ENCODE data around the gene RP2. TPM values are rescaled to one million over a fixed set of nuclear protein-coding genes. Genes with fewer than 3 reads are reported as not detected.

Gene RP2
- total RNA-seq, 1 donor from 2014 or later = 10.7 TPM

DNA sequence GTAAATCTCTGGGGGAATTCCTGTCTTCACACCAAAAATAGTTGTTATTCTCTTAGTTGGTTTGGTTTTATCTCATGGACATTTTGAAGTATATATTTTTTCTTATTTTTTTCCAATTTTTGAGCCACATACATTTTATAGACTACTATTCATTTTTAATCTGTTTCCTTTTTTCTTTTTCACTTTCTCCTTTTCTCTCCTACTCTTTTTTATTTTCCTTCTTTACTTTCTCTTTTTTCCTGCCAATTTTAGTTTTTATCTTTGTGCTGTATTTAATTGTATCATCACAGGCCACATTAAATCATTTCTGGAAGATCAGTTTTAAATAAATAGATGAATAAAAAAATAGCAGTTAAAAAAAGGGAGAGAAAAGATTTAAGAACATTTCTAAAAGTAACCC lies 61.4 kb downstream of the RP2 start:
- TF ChIP-seq CTCF (IDR thresholded peaks at IDR 0.05; ENCODE audit: partially characterized antibody, unreplicated experiment) = no peak
- no peaks in the 10 kb centered on the region for H3K9me3 Mint-ChIP-seq (ENCODE audit: unreplicated experiment)

DNA sequence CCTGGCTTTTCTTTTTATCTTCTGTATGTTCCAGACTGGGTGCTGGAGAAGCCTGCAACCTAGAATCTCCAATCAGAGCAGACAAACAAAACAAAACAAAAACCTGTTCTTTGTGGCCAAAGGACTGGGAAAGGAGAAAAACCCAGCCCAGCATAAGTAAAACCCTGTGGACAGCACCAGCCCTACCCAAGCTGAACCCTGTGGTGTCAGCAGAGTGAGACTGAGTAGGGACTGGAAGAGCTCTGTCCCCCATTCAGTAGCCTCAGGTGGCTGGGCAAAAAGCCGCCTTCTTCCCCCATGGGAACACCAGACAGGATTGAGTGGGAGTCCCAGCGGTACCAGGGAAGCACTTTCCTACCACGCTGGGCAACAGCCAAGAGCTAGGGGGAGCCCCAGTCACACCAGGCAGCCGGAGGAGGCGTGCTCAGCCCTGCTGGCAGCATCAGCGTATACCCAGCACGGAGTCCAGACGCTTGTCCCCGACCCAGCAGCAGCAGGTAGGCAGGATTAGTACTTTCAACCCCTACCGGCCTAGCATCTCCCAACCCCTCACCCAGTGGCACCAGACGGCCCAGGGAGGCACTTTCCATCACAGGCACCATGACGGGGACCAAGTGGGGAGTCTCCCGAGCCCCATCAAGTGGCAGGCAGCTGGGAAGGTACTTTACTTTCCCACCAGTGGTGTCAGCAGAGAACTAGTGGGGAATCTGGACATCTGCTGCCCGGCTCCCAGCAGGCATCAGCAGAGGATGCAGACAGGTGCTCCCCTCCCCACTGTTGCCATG lies 66.8 kb downstream of the RP2 start:
- no peak for TF ChIP-seq CTCF (IDR thresholded peaks at IDR 0.05; ENCODE audit: partially characterized antibody, unreplicated experiment)
- Mint-ChIP-seq H3K9me3 (ENCODE audit: unreplicated experiment) (no peaks in the 10 kb centered on the region), H3K4me3 (ENCODE audit: unreplicated experiment) (peak overlapping the region; percentile 75), H3K27me3 (ENCODE audit: unreplicated experiment) (no peaks in the 10 kb centered on the region), H3K36me3 (ENCODE audit: unreplicated experiment) (no peaks in the 10 kb centered on the region), H3K4me1 (ENCODE audit: low read depth, unreplicated experiment) (peaks cover 3% of the 10 kb centered on the region), H3K27ac (ENCODE audit: unreplicated experiment) (peak overlapping the region; percentile 52)
- DNase-seq = peak; percentile 78

More for the DNA sequence above, 61.4 kb downstream of the RP2 start:
- Mint-ChIP-seq H3K4me1 (ENCODE audit: low read depth, unreplicated experiment) (no peaks in the 10 kb centered on the region), H3K36me3 (ENCODE audit: unreplicated experiment) (no peaks in the 10 kb centered on the region), H3K27me3 (ENCODE audit: unreplicated experiment) (no peaks in the 10 kb centered on the region), H3K27ac (ENCODE audit: unreplicated experiment) (no peak overlapping the region), H3K4me3 (ENCODE audit: unreplicated experiment) (no peak overlapping the region)
- DNase-seq = no peak

DNA sequence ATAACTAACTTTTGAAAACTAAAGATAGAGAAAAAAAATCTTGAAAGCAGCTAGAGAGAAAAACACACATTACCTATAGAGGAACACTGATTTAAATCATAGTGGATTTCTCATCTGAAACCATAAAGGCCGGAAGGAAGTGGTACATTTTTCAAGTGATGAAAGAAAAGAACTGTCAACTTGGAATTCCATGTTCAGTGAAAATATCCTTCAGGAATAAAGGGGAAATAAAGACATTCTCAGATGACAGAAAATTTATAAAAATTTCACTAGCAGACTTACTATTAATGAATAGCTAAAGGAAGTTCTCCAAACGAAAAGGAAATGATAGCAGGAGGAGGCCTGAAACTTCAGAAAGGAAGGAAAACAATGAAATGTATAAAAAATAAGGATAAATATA lies 67.8 kb downstream of the RP2 start:
- Mint-ChIP-seq H3K4me3 (ENCODE audit: unreplicated experiment) (no peak overlapping the region), H3K36me3 (ENCODE audit: unreplicated experiment) (no peaks in the 10 kb centered on the region), H3K27me3 (ENCODE audit: unreplicated experiment) (no peaks in the 10 kb centered on the region), H3K9me3 (ENCODE audit: unreplicated experiment) (no peaks in the 10 kb centered on the region), H3K4me1 (ENCODE audit: low read depth, unreplicated experiment) (peaks cover 3% of the 10 kb centered on the region), H3K27ac (ENCODE audit: unreplicated experiment) (peak overlapping the region; percentile 52)
- DNase-seq = no peak
- no peak for TF ChIP-seq CTCF (IDR thresholded peaks at IDR 0.05; ENCODE audit: partially characterized antibody, unreplicated experiment)

DNA sequence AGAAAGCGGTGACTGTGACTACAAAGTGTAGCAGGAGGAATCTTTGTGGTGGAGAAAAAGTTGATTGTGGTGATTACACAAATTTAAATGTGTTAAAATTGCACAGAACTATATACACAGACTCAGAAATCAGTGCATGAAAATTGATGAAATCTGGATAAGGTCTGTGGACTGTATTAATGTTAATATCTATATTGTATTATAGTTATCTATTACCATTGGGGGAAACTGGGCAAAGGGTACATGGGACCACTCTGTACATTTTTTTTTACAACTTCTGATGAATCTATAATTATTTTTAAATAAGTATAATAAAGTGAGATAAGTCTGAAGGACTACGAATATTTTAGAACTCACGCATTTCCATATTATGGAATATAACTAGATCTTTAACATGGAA lies 73.6 kb downstream of the RP2 start:
- Mint-ChIP-seq H3K9me3 (ENCODE audit: unreplicated experiment) (peaks cover 6% of the 10 kb centered on the region), H3K36me3 (ENCODE audit: unreplicated experiment) (no peaks in the 10 kb centered on the region), H3K27me3 (ENCODE audit: unreplicated experiment) (no peaks in the 10 kb centered on the region), H3K4me1 (ENCODE audit: low read depth, unreplicated experiment) (no peaks in the 10 kb centered on the region), H3K27ac (ENCODE audit: unreplicated experiment) (no peak overlapping the region), H3K4me3 (ENCODE audit: unreplicated experiment) (no peak overlapping the region)
- DNase-seq = no peak
- no peak for TF ChIP-seq CTCF (IDR thresholded peaks at IDR 0.05; ENCODE audit: partially characterized antibody, unreplicated experiment)

DNA sequence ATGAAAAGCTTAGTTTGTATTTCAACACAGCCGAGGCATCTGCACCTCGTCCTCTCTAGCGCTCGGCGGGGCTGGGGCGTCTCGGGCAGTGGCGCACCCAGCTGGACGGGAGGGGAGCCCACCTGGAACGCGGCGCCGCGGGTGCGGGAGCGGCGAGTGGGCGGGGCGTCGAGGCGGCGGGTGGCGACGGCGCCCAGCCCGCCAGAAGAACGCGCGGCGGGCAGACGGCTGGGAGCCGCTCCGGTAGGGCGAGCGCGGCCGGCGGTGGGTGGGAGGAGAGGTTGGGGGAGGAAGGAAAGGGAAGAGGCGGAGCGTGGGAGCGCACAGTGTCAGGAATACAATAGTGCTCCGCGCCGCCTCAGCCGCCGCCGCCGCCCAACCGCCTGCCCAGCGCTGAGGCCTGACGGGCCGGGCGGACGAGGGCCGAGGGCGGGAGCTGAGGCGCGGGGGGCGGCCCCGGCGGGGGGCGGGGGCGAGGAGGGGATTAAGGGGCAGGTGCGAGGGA lies 75.3 kb downstream of the RP2 start, which contains the start of gene JADE3:
Gene JADE3, plus strand, starts transcription at position 324 of the 505 bp plus-strand sequence. CDS start 72,474 bp downstream, outside the sequence.
- H3K27me3 Mint-ChIP-seq (ENCODE audit: unreplicated experiment) = no peaks in the 10 kb centered on the region
- no peak for TF ChIP-seq CTCF (IDR thresholded peaks at IDR 0.05; ENCODE audit: partially characterized antibody, unreplicated experiment)
- no peaks in the 10 kb centered on the region for H3K4me1 Mint-ChIP-seq (ENCODE audit: low read depth, unreplicated experiment)
- peak within 1 kb of the TSS; percentile 91 for H3K4me3 Mint-ChIP-seq (ENCODE audit: unreplicated experiment)
- peak within 1 kb of the TSS; percentile 28 for H3K27ac Mint-ChIP-seq (ENCODE audit: unreplicated experiment)
- DNase-seq = peak; percentile 74
- no peaks in the 10 kb centered on the region for H3K36me3 Mint-ChIP-seq (ENCODE audit: unreplicated experiment)
- peaks cover 6% of the 10 kb centered on the region for H3K9me3 Mint-ChIP-seq (ENCODE audit: unreplicated experiment)

Measured in glutamatergic neuron (in vitro differentiated cells).